ENCODE results near the gene IL19.

The IL19 gene

DNA sequence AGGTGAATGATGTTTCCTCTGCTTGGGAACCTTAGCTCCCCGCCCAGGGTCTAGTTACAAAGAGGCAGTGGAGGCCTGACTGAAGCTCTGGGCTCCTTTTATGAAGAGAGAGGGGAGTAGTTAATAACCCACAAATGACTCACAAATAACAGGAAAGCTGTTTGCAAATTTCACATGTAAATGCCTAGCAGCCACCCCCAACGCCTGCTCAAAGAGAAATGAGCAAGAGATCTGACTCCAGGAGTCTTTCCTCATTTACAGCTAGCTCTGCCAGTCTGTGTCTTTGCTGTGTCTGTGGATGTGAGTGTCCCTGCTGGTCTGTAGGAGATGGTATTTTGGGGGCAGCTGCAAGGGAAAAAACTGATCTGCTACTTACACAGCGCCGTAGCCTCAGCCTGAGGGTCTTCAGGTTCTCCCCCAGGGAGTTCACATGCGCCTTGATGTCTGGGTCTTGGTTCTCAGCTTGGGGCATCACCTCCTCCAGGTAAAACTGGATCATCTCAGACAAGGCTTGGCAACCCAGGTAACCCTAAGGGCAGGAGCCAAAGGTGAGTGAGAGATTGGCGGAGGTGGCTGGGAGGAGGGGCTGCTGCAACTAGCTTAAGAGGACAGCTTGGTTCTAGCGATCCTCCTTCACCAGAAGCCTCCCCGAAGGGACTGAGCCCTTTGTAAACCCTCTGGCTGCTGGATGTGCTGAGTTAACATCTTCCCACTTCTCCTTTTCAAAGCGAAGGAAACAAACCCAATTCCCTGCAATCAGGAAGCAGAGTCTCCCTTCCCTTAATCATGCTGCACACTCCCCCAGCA, at the start of gene IL19:
TSS of gene IL19 (plus strand) at position 243 of the 807 bp plus-strand sequence. CDS start 65,890 bp downstream, outside the sequence.
- no peak for DNase-seq

DNA sequence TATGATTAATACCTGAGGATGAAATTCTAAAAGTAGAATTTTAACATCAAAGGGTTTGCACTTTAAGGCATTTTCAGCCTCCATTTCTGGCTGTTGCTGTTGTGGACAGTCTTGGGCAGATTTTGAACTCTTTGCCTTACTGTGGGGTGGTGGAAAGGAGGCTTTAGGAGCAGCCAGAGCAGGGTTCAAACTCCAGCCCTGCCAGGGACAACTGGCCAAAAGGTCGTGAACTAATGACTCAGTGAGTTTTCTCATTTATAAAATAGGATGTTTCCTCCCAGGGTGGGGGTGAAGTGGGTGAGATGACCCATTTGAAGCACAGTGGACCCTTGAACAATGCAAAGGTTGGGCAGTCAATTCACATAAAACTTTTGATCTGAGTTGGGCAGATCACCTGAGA, 49.1 kb upstream of the IL19 start:
- DNase-seq = no peak

DNA sequence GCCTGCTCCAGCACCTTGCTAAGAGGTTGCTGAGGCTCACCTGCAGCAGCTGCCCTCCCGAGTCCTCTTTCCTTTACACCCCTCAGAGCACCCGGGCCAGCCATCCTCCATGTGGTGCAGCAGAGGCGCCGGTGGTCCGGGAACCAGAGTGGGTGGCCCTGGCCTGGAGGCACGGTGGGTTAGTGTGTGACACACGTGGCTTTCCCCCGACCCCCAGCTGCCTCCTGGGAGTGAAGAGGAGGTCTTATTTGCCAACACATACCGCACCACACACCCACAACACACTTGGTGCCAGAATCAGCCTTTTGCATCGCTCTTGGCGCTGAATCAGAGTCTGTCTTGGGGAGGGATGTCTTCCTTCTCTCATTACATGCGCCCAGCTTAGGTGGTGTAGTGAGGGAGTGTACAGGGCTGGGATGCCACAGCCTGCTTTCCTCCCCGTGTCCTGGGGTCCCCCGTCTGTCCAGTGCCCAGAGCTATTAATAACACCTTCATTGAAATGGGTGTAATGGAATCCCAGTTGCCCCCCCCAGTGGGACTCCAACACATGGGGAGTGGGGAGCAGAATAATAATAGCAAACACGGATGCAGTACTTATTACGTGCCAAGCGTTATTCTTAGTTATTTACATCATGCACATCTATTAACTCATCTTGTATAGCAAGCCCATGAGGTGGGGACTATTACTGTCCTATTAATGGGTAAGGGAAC, 47.7 kb upstream of the IL19 start:
- no peak for DNase-seq

DNA sequence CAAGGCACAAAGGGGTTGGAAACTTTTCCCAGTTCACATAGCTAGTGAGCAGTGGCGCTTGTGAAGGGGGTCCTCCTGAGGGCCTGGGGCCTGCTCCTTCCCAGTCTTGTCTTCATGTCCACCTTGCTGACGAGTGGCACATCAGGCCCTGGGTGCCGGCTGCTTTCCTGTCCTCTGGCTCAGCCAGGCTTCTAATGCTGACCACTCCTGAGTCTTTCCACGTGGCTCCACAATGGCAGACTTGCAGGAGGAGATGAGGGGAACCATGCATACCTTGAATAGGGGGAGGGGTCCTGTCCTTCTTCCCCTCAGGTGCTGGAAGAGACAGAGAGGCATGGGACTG, 47.1 kb upstream of the IL19 start:
- DNase-seq = no peak

DNA sequence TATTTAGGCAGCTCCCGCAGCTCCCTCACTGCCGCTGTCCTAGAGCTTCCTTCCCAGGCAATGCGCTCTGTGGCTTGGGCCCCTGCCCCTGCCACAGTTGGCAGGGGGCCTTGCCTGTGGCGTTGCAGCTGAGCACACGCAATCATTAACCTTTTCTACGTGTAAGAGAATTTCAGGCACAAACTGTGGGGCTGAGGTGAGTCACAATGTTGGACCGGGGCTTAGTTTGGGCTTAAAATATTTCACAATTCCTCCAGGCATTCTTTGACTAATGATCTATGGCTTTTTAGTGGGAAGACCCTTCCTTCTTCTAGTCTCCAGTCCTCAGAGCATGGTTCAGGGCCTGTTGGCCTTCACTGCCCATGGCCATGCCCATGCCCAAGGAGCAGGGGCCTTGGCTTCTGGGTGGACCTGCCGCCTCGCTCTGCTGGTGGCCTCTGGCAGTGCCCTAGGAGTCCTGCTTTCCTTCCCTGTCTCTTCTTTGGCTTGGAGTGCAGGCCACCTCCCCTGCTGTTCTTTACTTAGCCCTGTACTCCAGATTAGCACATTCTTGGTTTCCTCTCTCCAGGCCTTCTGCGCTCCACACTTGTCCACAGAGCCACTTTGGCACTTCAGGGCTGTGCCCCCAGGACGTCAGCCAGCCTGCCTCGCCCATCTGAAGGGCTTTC, 46.6 kb upstream of the IL19 start:
- no peak for DNase-seq

DNA sequence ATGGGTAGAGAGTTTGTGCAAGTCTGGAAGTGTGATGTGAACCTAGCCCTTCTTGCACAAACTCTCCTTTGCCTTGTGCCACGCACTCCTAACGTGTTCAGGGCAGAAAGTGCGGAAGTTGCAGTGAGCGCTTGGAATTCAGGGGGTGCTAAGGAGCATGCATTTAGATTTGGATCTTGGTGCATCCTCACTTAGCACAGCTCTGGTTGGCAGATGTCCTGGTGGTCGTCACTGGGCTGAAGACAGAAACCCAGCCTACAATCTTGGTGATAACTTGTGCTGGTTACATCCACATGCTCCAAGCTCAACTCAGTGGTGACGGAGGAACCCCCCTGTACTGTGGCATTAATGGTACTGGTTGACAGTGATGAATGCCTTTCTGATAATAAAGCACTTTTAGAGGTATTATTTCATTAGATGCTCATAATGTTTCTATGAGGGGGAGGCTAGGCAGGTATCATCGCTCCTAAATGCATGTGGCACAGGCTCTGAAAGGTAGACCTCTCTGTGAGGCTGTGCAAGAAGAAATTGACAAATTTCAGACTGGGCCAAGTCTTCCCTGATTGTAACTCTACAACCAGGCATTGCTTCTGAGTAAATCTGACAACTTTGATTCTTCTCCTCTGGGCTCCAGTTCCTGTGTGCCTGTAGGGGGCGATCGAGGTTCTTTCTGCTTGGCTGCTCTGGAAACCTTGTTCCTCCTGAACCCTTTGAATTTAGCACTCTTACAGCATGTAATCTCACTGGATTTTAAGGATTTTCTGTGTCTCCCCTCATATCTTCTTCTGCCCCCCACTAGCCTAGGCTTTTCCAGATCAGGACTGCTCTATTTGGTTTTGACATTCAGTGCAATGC, 45.2 kb upstream of the IL19 start:
- peak; percentile 33 for DNase-seq

DNA sequence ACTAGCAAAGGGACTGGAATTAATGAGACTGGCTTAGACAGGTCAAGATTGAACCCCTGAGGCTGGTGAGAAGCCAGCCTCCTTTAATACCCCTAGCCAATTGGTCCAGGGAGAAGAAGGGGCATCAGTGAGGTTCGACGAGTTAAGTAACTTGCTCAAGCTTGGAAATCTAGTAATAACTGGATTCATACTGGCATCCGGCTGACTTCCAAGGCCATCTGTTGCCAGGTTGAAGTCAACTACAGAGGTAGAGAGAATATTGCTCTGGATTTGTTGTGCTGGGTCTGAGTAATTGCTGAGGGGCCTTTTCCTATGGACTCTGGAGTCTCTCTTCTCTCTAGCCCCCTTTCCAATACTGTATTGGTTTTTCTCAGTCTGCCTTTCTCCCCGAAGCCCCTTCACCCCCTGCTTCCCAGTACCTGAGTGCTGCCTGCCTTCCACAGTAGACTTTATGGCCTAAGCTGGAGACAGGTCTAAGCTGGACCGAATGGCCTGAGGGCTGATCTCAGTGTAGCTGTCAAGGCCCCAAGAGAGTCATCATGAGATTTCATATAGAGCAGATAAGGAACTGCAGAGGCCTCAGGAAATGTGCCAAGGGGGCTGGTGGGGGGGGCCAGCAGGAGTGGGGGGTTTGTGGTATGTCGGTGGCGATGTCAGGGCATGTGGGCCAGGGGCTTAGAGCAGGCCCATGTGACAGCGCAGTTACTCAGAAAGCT, 42.4 kb upstream of the IL19 start:
- no peak for DNase-seq

DNA sequence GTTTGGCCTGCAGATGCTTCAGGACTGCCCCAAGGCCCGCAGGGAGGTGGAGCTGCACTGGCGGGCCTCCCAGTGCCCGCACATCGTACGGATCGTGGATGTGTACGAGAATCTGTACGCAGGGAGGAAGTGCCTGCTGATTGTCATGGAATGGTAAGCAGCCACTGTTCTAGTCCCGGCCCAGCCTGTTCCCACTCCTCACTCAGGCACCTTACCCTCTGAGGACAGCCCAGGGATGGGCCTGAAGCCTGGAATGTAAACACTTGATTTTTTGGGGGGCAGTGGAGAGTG, 41.9 kb upstream of the IL19 start:
- no peak for DNase-seq

GRCh38 chr1:206729050-206729449, 41.5 kb upstream of the IL19 start:
- DNase-seq = no peak

DNA sequence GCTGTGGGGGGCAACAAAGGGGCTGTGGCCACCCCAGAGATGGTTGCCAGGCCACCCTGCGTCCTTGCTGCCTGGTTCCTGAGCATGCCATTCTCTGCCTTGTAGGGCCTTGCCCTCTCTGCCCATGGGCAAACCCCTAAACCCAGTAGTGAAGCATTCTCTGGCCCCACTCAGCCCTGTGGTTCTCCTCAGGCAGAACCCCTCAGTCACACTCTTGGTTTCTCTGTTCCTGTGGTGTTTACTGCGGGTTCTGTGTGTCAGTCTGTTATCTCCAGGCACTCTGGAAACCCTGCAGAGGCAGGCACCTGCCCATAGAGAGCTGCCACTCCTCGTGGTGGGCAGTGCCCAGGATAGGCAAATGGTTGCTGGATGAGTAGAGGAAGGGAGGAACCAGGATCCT, 41.1 kb upstream of the IL19 start:
- no peak for DNase-seq

DNA sequence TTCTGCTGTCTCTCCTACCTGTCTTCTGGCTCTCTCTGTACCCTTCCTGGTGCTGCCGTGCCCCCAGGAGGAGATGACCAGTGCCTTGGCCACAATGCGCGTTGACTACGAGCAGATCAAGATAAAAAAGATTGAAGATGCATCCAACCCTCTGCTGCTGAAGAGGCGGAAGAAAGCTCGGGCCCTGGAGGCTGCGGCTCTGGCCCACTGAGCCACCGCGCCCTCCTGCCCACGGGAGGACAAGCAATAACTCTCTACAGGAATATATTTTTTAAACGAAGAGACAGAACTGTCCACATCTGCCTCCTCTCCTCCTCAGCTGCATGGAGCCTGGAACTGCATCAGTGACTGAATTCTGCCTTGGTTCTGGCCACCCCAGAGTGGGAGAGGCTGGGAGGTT, 38.1 kb upstream of the IL19 start:
- no peak for DNase-seq

DNA sequence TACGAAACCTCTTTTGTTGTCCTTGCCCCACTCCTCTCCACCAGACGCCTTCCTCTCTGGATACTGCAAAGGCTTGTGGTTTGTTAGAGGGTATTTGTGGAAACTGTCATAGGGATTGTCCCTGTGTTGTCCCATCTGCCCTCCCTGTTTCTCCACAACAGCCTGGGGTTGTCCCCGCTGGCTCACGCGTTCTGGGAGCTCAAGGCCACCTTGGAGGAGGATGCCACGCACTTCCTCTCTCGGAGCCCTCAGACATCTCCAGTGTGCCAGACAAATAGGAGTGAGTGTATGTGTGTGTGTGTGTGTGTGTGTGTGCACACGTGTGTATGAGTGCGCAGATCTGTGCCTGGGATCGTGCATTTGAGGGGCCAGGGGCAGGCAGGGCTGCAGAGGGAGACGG, 37.6 kb upstream of the IL19 start:
- no peak for DNase-seq

DNA sequence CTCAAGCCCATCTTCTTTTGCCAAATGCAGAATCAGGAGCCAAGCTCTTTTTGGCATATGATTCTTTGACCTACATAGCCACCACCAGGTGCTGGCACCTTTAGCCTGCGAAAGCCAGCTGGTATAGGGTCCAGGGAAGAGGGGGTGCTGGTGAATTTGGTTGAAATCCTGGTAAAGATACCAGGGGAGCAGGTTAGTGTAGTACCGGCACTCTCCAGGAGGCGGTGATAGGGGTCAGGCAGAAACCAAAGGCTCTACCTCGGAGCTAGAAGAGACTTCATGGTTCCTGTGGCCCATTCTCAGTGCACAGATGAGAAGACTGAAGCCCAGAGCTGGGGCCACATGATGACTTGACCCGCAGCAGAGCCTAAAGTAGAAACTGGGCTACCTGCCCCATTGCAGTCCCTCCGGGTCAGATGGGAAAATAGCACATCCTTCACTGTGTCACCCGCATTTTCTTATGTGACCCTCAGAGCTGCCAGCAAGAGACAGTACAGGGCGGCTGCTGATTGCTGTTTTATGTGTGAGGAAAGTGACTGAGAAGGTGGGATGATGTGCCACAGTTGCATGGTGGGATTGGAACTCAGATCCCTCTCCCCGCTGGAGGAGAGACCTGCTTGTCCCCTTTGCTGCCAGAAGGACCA, 36.0 kb upstream of the IL19 start:
- DNase-seq = peak; percentile 43

- DNase-seq = no peak
Measured at GRCh38 chr1:206735553-206736031, 35.0 kb upstream of the IL19 start.

- DNase-seq = no peak
Measured at GRCh38 chr1:206736878-206737728, 33.5 kb upstream of the IL19 start.

DNA sequence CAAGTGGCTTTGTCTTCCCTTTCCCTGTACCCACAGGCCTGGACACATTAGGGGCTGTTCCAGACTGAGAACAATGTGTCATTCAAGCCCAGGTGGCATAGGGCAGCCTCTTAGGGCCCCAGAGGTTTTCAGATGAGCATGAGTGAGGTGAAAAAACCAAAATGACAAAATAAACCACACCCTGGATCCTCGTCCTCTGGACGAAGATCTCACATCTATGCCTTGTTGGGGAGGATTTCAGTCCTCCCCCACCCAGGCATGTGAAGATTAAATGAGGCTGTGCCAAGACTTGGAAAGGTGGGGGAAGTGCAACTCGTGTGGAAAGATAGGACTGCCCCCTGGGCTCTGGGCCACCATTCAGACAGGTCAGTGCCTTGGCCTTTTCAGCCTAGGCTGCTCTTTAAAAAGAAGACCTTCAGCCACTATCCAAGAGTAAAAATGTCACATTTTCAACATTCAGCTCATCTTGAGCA, 32.8 kb upstream of the IL19 start:
- no peak for DNase-seq

- DNase-seq = no peak
Measured at GRCh38 chr1:206738370-206739366, 31.9 kb upstream of the IL19 start.

DNA sequence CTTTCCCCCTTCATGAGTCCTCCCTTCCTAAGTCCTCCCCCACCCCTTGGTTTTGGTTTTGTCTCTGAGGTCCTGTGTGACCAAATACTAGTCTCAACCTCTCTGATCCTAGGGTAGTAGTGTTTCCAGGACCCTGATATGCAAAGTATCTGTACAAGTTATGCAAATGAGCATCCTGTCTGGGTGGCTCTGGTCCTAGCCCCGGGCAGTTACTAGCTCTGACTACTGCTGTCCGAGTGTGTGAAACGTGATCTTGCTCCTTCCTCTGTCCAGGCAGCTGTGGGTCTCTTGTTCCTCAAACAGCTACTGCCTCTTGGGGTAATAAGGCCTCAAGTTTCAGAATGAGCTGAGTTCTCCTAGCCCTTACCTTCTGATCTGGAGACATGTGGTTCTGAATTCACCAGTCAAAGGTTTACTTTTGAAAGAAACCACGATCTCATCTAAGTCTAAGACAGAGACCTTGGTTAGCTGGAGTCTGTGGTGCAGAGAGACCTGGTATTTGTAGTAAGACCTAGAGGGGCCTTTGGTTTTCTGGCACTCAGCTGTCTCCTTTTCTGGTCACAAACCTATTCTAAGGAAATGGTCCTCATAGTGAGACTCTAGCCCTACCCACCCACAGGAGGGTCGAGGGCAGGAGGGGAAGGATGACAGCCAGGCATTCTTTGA, 31.0 kb upstream of the IL19 start:
- DNase-seq = no peak

DNA sequence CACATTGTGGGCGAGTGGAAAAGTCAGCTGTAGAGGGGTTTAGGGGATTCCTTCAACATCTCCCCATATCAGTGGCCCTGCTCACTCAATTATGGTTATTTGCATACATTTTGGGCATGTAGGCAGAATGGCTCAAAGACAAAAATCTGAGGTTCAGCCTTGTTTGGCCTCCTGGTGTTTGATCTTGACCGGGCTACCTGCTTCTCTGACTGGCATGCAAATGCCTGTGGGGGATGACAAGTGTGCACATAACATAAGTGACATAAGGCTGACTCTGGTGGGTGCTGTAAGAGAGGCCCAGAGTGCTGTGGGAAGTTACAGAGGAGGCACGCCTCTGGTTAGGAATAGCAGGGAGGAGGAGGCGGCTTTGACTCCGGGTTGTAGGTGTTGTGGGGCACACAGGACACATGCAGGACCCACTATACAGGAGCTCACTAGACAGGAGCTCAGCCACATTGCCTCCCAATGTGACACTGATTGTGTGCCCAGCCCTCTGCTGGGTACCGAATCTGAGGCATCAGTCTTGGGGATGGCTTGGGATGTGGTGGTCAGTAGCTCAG, 29.4 kb upstream of the IL19 start:
- DNase-seq = no peak

Data from retina (tissue), 1 donor.